Neural cell (in vitro differentiated cells): ENCODE measurements around the gene ZNF71.

Source experiments
- EZH2 ChIP-seq: fragments of 200-600, 300-800 bp; shearing (Covaris generic), sonication (generic); IDR thresholded peaks from 2 replicates; pipeline ENCODE4 v1.6.1; 2014; ENCODE audit warnings: antibody characterized with exemption, low read length, borderline replicate concordance, mild to moderate bottlenecking; ENCODE audit not compliant: insufficient read depth, poor library complexity, severe bottlenecking
- TF ChIP-seq, protein P1 (sequence below): fragments of 450-650 bp; IDR thresholded peaks from 2 replicates; pipeline ENCODE4 v1.5.1; 2014; ENCODE audit warnings: antibody characterized with exemption, mild to moderate bottlenecking, moderate library complexity; ENCODE audit not compliant: poor library complexity, severe bottlenecking

DNA sequence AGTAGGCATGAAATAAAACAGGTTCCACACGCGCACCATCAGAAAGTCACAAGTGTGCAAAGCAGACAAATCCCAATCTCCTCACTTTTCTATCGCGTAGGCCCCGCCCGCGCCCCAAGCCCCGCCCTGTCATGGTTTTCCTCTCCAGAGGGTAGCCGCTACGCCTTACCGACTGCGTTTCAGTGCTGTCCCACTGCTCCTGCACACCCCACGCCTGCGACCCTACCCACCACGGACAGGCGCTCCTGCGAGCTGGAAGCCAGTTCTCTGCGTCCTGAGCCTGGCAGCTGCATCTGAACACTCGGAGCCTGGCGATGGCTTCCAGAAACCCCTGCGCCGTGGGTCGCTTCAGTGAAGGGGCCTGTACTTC is 28.2 kb upstream of the ZNF71 start:
- TF ChIP-seq, protein P1, sequence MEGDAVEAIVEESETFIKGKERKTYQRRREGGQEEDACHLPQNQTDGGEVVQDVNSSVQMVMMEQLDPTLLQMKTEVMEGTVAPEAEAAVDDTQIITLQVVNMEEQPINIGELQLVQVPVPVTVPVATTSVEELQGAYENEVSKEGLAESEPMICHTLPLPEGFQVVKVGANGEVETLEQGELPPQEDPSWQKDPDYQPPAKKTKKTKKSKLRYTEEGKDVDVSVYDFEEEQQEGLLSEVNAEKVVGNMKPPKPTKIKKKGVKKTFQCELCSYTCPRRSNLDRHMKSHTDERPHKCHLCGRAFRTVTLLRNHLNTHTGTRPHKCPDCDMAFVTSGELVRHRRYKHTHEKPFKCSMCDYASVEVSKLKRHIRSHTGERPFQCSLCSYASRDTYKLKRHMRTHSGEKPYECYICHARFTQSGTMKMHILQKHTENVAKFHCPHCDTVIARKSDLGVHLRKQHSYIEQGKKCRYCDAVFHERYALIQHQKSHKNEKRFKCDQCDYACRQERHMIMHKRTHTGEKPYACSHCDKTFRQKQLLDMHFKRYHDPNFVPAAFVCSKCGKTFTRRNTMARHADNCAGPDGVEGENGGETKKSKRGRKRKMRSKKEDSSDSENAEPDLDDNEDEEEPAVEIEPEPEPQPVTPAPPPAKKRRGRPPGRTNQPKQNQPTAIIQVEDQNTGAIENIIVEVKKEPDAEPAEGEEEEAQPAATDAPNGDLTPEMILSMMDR = no peak
- no peak for TF ChIP-seq EZH2
